ENCODE data around the gene HES4. TPM values are rescaled to one million over a fixed set of nuclear protein-coding genes. Genes with fewer than 3 reads are reported as not detected.

The HES4 gene
- total and polyA plus RNA-seq, 2 experiments from 2014 or later, result 54.4 to 83.6 TPM

DNA sequence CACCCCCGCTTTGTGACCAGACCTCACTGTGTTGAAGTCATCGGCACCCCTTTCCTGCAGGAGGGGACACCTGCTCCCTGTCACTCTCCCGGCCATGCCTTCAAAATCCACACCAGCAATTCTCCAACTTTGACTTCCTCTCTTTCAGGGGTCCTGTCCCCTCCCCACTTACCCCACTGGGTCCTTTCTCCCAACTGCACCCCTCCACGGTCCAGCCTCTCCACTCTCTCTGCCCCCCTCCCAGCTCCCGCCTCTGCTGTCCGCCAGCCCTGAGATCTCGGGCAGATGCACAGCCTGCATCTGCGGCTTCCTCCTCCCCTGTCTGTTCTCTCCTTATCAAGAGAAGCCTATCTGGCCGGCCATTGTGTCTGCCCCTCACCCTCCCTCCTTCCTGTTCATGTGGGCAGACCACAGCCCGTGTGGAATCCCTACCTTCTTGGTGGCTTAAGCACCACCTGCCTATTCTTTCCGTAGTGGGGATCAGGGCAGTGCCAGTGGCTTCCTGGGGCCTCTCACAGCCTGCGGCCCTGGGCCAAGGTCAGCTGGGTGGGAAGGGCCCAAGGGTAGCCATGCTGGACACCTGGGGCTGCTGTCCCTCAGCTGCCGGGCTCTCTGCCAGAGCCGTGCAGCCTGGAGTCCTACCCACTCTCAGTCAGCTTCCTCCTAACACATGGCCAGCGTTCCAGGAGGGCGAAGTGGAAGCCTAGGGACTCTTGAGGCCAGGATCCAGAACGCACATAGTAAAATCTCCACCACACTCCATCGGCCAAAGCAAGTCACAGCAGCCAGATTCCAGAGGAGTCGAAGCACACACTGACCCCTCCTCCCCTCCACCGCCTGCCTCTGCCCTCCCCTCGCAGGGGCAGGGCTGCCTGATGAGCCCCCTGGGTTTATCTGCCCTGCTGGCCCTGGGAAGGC is 5.1 kb upstream of the HES4 start:
- Histone ChIP-seq H3K4me3 (no peak overlapping the region), H3K27ac (peak overlapping the region; percentile 84), H3K4me1 (ENCODE audit: low read depth) (peaks cover 27% of the 10 kb centered on the region), H3K9me3 (ENCODE audit: low read depth) (no peaks in the 10 kb centered on the region), H3K27me3 (no peaks in the 10 kb centered on the region), H3K36me3 (no peaks in the 10 kb centered on the region)
- peak; percentile 69 to 75 for DNase-seq (ENCODE audit: low read depth in 1 of 2, low spot score in 1 of 2)
- TF ChIP-seq, protein P1, sequence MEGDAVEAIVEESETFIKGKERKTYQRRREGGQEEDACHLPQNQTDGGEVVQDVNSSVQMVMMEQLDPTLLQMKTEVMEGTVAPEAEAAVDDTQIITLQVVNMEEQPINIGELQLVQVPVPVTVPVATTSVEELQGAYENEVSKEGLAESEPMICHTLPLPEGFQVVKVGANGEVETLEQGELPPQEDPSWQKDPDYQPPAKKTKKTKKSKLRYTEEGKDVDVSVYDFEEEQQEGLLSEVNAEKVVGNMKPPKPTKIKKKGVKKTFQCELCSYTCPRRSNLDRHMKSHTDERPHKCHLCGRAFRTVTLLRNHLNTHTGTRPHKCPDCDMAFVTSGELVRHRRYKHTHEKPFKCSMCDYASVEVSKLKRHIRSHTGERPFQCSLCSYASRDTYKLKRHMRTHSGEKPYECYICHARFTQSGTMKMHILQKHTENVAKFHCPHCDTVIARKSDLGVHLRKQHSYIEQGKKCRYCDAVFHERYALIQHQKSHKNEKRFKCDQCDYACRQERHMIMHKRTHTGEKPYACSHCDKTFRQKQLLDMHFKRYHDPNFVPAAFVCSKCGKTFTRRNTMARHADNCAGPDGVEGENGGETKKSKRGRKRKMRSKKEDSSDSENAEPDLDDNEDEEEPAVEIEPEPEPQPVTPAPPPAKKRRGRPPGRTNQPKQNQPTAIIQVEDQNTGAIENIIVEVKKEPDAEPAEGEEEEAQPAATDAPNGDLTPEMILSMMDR (IDR thresholded peaks at IDR 0.05; ENCODE audit: low read depth, low read length), result no peak

DNA sequence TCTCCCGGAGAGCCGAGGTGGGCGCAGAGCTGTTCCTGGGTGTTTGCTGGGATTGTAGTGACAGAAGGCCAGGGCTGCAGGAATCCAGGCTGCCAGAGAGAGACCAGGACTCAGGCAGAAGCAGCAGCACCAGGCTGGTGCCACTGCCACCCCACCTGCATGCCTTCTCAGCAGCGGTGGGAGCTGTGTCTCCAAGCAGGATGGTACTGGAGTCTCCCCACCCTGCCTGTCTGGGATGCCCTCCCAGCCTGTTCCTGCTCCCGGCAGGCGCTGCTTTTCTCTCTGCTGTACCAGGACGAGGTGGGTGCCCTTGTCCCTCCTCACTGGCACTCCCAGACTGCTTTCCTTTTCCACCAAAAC is 4.5 kb upstream of the HES4 start:
- peaks cover 4% of the 10 kb centered on the region for H3K27me3 ChIP-seq
- H3K36me3 ChIP-seq, result no peaks in the 10 kb centered on the region
- DNase-seq (ENCODE audit: low read depth in 1 of 2, low spot score in 1 of 2), result no peak
- H3K4me1 ChIP-seq (ENCODE audit: low read depth), result peaks cover 27% of the 10 kb centered on the region
- peak overlapping the region; percentile 84 for H3K27ac ChIP-seq
- no peaks in the 10 kb centered on the region for H3K9me3 ChIP-seq (ENCODE audit: low read depth)
- TF ChIP-seq, protein P1 (IDR thresholded peaks at IDR 0.05; ENCODE audit: low read depth, low read length), result no peak
- no peak overlapping the region for H3K4me3 ChIP-seq

DNA sequence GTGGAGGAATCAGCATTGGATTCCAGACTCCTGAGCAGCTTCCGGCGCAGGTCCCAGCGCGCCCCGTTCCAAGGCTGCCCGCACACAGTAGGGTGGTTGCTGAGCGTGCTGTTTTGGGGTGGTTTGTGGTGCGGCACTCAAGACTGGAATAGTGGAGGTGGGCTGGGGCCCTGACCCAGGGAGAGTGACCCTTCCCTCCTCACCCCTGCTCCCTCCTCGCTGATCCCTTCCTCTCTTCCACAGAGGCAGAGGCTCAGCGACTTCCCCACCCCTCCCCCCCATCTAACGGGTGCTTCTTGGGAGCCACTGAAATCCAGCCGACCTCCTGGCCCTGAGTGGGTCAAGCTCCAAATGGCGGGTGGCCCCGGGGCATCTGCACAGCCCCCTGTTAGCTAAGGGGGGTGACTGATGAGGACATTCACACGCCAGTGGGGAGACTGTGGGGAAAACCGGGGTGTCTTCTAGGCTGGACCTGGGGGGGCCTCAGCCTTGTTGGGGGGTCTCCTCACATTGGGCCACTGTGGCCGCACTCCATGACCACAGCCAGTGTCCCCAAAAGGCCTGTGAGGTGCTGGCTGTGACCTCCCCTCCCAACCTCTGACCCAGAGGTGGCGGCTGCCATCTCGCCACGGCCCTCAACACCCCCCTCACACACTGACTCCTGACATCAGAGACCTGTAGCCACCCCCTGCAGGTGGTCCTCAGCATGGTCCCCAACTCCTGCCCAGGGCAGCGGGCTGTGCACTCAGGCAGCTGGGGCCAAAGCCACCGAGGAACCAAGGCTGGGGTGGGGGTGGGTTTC is 3.9 kb upstream of the HES4 start:
- TF ChIP-seq, protein P1 (IDR thresholded peaks at IDR 0.05; ENCODE audit: low read depth, low read length), result no peak
- no peak overlapping the region for H3K4me3 ChIP-seq
- no peak overlapping the region for H3K27ac ChIP-seq
- peaks cover 27% of the 10 kb centered on the region for H3K4me1 ChIP-seq (ENCODE audit: low read depth)
- DNase-seq (ENCODE audit: low read depth in 1 of 2, low spot score in 1 of 2), result no peak
- no peaks in the 10 kb centered on the region for H3K9me3 ChIP-seq (ENCODE audit: low read depth)
- peaks cover 9% of the 10 kb centered on the region for H3K27me3 ChIP-seq
- no peaks in the 10 kb centered on the region for H3K36me3 ChIP-seq

DNA sequence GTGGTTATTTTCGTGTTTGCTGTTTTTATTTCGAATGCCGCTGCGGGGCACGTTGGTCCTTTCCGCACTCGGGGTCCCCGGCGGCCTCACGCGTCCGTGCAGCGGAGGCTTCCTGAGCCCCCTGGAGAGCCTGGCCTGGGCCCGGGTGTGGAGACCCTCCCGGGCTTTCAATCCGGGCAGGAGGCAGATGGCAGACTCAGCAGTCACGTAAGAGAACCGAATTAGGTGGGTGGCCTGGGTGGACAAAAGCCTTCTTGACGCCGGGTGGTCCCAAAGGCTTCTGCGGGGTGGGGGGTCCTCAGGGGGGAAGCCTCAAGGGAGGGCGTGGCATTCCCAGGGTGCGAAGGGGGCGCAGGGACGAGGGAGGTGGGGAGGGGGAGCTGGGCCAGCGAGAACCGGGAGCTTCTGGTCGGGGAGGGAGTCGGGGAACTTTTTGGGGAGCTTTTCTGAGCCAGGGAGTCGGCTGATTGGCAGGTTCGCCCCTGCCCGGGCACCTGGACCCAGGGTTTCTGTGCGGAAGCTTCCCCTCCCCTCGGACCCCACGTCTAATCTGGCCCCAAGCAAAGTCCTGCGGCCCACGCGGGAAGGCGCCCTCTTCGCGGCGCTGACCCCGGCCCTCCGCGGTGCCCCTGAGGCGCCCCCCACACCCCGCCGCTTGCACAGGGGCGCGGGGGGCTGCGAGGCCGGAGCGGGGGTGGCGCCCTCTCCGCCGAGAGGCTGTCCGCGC is 1.3 kb upstream of the HES4 start:
- Histone ChIP-seq H3K9me3 (ENCODE audit: low read depth) (no peaks in the 10 kb centered on the region), H3K27ac (peak overlapping the region; percentile 99), H3K4me1 (ENCODE audit: low read depth) (peaks cover 26% of the 10 kb centered on the region), H3K4me3 (peak overlapping the region; percentile 39), H3K36me3 (no peaks in the 10 kb centered on the region), H3K27me3 (peaks cover 31% of the 10 kb centered on the region)
- no peak for DNase-seq (ENCODE audit: low read depth in 1 of 2, low spot score in 1 of 2)
- TF ChIP-seq, protein P1 (IDR thresholded peaks at IDR 0.05; ENCODE audit: low read depth, low read length), result no peak

DNA sequence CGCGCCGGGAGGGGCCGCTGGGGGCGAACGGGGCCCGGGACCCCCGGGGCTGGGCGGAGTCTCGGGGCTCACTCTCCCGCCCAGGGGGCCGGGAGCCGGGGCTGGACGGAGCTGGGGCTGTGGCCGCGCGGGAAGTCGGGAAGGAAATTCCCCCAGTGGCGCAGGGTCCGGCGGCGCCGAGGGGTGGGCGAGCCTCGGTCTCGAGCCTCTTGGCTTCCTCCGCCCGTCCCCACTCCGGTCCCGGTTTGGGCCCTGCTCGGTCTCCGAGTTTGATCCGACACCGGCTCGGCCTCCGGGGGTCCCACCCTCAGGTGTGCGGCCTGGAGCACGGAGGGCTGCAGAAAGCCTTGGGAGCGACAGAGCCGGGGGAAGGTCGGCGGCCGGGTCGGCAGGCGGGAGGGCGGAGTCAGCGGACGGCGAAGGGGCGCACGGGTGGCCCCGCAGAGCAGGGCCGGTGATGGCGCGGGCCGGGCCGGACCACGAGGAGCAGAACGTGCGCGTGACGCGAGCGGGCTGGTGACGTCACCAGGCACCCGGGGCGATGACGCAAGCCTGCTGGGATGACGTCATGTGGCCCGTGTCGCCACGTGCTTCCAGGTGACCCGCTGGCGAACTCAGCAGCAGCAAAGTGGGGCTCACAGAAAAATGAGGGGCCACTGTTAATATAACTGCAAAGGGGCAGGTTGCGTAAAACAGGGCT is 610 bp upstream of the HES4 start:
- H3K9me3 ChIP-seq (ENCODE audit: low read depth), result no peaks in the 10 kb centered on the region
- H3K4me1 ChIP-seq (ENCODE audit: low read depth), result peaks cover 19% of the 10 kb centered on the region
- peak; percentile 88 to 91 for DNase-seq (ENCODE audit: low read depth in 1 of 2, low spot score in 1 of 2)
- no peaks in the 10 kb centered on the region for H3K36me3 ChIP-seq
- peaks cover 37% of the 10 kb centered on the region for H3K27me3 ChIP-seq
- TF ChIP-seq, protein P1 (IDR thresholded peaks at IDR 0.05; ENCODE audit: low read depth, low read length), result no peak
- peak overlapping the region; percentile 99 for H3K27ac ChIP-seq
- H3K4me3 ChIP-seq, result peak overlapping the region; percentile 39

All from cardiac muscle cell (in vitro differentiated cells and primary cell).